Epidermal melanocyte (primary cell): ENCODE measurements around the gene HES6.

Experiments
- DNase-seq: peaks from one replicate; pipeline ENCODE4 v3.0.0; 2011; ENCODE audit warnings: low spot score; ENCODE audit not compliant: insufficient read length

HES6 gene

DNA sequence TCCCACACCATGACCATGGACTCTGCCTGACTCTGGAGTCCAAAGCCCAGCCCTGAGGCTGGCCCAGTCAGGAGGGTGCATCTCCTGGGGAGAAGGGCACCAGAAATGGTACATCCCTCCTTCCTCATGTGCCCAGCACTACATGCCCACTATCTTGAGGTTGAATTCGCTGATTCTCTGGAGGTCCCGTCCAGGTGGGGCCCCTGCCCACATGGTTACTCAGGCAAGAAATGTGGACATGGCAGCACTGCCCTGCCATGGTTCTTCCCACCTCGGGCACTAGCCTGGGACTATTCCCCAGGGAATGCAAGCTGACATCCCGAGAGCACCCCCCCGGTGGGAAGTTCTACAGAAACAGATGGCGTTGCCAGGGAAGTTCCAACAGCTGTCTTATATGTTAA lies 15.3 kb upstream of the HES6 start:
- DNase-seq = no peak

- no peak for DNase-seq
These were observed 14.4 kb upstream of the HES6 start for GRCh38 chr2:238254095-238254723.

DNA sequence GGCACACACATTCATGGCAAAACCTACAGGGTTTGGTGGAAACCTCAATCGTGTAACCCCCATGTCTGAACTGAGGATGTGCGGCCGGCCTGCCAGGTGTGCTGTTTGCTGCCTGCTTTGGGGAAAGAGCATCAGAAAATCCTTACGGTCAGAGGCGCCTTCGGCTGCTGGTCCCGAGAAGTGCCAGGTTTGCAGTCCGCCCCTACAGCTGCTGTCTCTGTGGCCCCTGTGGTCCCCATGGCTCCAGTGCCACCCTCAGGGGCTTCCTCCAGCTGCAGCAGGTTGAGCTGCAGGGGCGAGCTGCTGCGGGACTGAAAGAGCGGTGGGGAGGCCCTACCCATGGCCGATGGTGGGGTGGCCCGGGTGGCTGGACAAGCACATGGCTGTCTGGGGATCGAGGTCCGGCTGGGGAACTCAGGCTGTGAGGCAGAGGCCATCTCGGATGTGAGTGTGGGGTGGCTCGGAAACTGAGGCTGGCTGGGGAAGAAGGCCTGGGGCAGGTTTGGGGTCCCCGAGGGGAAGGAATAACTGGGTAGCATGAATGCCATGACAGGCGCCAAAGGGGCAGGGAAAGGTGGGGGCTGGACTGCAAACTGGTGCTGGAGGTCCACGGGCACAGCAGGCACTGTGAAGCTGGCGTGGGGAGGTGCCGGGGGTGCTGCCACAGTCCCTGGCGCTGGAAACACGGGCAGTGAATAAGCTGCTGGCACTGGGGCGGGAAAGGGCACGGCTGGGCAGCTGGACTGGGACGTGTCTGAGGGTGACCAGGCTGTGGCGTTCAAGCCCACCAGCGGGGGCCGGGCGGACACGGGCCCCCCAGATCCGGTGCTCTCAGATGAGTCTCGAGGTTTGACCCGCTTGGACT lies 13.2 kb upstream of the HES6 start:
- no peak for DNase-seq

- no peak for DNase-seq
These were observed 12.1 kb upstream of the HES6 start for GRCh38 chr2:238251986-238252385.

DNA sequence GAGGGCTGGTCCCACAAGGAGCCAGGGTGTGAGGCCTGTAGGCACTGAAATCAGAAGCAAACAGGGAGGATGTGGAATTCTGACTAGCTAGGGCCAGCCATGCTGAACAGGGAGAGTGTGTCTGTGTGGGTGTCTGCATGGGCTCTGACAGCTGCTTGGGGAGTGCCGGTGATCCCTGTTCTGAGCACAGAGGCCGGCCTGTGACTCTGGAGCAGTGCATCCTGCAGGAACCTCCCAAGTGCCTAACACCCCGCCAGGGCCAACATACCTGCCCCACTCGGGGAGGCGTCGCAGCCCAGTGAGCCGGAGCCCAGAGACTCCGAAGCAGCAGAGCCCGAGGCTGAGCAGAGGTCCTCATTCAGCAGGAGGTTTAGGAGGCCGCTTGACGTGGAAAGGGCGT lies 11.5 kb upstream of the HES6 start:
- no peak for DNase-seq

- DNase-seq = no peak
These were observed 11.1 kb upstream of the HES6 start for GRCh38 chr2:238250896-238251295.

DNA sequence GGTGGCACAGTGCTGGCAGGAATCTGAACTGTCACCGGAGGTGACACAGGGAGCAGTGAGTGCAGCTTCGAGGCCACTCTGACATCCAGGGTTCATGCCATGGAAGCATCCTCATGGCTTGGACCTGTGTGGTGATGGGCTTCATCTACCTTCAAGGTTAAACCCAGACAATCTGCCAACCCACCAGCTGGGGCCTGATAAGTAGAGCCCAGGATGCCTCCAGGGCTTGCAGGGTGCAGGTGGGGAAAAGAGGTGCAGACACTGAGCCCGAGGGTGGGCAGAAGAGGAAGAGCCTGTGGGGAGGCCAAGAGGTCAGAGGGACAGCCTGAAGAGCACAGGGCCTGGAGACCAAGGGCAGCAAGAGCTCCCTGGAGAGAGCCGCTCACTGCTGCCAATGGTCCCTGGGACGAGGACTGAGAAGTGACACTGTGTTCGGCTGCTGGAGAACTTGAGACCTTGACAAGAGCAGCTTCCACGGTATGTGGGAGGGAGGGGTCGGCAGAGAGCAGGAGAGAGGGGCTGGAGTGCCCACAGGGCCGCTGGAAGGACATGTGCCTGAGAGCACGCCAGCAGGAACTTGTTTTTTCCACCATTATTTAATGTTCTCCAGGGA lies 8.1 kb upstream of the HES6 start:
- DNase-seq = no peak

DNA sequence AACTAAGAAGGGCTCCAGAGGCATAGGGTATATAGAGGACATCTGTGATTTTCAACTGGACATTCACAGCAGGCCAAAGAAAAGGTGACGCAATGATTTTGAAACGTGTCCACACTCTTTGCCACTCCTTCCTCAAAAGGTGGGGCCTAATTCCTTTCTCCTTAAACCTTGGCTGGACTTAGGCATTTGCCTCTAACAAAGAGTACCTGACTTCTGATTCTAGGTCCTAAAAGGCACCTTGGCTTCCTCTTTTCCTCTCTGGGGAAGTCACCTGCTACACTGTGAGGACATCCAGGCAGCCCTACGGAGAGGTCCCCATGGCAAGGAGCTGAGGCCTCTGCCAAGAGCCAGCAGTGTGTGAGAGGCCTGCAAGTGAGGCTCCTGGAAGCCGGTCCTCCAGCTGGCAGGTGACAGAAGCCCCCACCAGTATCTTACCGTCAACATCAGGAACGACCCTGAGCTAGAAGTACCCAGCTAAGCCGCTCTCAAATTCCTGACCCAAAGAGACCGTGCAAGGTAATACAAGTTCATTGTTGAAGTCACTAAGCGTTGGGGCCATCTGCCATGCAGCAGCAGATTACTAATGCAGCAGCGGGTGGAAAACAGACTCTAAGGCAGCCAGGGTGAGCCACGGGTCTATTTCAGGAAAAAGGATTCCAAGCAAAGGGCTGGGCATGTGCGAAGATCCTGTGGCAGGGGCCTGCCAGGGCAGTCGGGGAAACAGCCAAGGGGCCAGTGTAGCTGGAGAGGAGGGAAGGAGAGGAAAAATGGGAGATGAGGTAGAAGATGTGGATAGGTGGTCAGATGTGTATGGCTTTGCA lies 7.4 kb upstream of the HES6 start:
- no peak for DNase-seq

GRCh38 chr2:238244151-238244550 lies 4.3 kb upstream of the HES6 start:
- DNase-seq = no peak

- DNase-seq = no peak
These were observed 3.7 kb upstream of the HES6 start for GRCh38 chr2:238243496-238244076.

DNA sequence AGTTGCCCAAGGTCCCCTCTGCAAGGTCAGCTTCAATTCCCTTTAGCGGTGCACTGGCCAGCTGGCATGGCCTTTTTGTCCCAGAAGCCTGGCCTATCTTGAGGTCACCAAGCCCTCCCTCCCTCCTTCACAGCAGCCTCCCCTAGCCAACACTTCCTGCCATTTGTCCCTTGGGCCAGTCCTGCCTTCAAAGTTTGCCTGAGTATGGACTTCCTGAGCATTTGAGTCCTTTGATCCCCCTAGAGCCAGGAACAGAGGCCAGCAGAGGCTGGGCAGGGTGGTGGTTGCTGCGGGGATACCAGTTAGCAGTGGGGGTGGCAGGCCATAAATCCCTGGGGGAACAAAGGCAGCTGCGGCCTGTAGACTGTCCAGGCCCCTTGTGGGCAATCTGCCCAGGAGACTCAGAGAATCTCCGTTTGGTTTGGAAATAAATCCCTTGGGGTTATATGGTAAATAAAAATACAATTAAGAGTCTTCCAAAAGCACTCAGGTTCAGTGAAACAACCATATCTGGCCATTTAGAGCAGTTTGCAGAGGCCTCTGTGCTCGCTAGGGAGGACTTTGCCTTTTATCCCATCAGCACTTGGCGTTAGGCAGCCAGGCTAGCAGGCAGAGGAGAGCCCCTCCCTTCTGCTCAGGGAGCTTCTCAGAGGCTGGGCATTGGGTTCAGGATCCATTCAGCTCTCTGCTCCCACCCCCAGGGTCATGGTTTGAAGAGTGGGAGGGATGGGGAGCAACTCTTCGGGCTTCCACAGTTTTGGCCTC lies 3.1 kb upstream of the HES6 start:
- DNase-seq = no peak

DNA sequence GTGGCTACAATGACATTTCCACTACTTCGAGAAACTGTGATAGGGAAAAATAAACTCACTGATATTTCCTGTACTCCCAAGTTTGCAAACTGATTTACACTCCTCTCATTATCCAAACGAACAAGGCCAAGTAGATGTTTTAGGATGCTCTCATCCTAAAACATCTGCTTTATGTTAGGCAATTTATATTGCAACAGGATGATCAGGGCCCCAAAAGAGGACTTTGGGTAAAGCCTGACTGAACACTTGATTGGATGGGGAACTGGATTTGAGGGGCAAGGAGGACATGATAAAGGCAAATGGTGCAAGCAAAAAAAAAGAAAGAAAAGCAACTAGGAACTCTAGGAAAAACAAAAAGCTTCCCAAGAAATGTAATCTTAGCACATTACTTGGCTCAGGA lies 2.1 kb upstream of the HES6 start:
- DNase-seq = no peak

GRCh38 chr2:238240757-238241711 lies 1.2 kb upstream of the HES6 start:
- no peak for DNase-seq

- DNase-seq = no peak
These were observed 335 bp downstream of the HES6 start for GRCh38 chr2:238239543-238239862.

DNA sequence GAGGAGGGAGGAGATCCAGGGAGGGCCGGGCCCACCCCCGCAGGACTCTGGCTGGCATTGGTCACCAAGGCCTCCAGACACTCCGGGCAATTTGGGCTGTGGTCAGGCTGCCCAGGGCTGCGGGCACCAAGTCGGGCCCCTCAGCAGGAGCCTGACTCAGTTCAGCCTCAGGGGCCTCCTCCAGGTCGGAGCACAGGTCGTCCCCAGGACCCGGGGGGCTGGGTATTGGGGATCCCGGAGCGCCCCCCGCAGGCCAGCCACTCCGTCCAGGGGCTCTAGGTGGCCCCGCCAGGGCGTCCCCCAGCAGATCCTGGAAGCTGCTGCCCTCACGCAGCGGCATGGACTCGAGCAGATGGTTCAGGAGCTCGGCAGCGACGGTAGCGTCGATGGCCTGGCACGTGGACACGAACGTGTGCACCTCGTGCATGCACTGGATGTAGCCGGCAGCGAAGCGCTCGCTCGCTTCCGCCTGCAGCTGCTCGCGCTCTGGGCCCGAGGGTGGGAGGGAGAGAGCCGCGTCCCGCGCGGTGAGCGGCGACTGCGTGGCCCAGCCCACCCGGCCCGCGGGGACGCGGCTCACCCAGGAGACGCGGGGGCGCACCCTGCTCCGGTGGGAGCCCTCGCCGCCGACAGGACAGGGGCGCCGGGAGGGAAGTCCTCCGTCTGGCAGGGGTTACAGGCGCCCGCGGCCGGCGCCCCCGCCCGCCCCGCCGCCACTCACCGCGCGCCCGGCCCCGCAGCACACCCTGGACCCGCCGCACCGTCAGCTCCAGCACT lies 884 bp downstream of the HES6 start:
- no peak for DNase-seq

- DNase-seq = no peak
These were observed 1.5 kb downstream of the HES6 start for GRCh38 chr2:238238311-238238765.

GRCh38 chr2:238237431-238238135 lies 2.3 kb downstream of the HES6 start:
- no peak for DNase-seq

DNA sequence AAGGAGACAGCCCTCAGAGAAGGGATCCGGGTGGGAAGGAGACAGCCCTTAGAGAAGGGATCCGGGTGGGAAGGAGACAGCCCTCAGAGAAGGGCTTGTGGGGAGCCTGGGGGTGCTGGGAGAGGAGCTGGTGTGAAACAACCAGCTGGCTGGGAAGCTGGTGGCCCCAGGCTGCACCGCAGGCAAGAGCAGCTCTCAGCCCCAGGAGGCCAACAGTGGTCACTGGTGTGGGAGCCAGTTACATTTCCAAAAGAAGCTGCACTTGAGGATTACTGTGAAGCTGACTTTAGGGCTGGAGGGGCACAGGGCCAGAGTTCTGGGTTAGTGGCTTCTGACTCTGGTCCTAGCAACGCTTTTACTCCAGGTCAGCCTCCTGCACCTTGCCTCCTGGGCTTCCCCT lies 3.3 kb downstream of the HES6 start:
- DNase-seq = no peak
